22Rv1 (cell line): Measurements from ENCODE around the gene C12orf43.

Experiments used
- ZFX ChIP-seq: fragments of 450-650 bp; IDR thresholded peaks from 2 replicates; pipeline ENCODE4 v1.6.1; 2017; ENCODE audit warnings: antibody characterized with exemption, borderline replicate concordance
- TF ChIP-seq, protein P1 (sequence below): fragments of 450-650 bp; IDR thresholded peaks from 2 replicates; pipeline ENCODE4 v1.5.1; 2017; ENCODE audit warnings: mild to moderate bottlenecking

DNA sequence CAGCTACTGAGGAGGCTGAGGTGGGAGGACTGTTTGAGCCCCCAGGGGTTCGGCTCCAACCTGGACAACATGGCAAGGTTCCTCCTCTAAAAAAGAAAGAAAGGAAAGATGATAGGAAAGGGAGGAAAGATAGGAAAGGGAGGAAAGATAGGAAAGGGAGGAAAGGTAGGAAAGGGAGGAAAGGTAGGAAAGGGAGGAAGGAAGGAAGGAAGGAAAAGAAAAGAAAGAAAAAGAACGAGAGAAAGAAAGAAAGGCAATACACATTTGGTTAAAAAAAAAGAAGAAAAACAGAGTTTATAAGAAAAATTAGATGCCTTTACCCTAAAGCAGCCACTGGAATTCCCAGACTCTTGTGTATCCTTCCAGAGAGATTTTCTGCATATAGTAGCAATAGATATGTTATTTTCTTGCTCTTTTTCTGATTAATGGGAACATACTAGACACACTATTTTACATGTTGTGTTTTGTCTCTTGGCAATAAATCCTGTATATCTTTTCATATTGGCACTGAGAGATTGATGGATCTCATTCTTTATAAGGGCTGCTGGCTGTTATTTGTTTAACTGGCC lies 25.7 kb downstream of the C12orf43 start:
- TF ChIP-seq, protein P1, sequence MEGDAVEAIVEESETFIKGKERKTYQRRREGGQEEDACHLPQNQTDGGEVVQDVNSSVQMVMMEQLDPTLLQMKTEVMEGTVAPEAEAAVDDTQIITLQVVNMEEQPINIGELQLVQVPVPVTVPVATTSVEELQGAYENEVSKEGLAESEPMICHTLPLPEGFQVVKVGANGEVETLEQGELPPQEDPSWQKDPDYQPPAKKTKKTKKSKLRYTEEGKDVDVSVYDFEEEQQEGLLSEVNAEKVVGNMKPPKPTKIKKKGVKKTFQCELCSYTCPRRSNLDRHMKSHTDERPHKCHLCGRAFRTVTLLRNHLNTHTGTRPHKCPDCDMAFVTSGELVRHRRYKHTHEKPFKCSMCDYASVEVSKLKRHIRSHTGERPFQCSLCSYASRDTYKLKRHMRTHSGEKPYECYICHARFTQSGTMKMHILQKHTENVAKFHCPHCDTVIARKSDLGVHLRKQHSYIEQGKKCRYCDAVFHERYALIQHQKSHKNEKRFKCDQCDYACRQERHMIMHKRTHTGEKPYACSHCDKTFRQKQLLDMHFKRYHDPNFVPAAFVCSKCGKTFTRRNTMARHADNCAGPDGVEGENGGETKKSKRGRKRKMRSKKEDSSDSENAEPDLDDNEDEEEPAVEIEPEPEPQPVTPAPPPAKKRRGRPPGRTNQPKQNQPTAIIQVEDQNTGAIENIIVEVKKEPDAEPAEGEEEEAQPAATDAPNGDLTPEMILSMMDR: no peak
- TF ChIP-seq ZFX: no peak
